A673 (cell line): ENCODE data around the gene HES7.

ENCODE experiments used
- CTCF ChIP-seq: fragments of 300-800, 200-600 bp; sonication (generic); conservative IDR thresholded peaks from 2 replicates; pipeline ENCODE4 v1.5.1; 2017; ENCODE audit warnings: low read depth, mild to moderate bottlenecking, antibody characterized with exemption, low read length, moderate library complexity, mixed read lengths
- EZH2 ChIP-seq: fragments of 200-600 bp; sonication (generic); IDR thresholded peaks from 2 replicates; pipeline ENCODE4 v1.6.1; 2017; ENCODE audit warnings: borderline replicate concordance, low read depth, mild to moderate bottlenecking, mixed read lengths, antibody characterized with exemption, low read length; ENCODE audit not compliant: poor library complexity, severe bottlenecking

- TF ChIP-seq CTCF (no peak), EZH2 (no peak)
Measured at GRCh38 chr17:8143581-8144400, 19.9 kb upstream of the HES7 start.
